Pulmonary artery endothelial cell (primary cell): ENCODE data around the gene FAM168A. TPM values are rescaled to one million over a fixed set of nuclear protein-coding genes. Genes with fewer than 3 reads are reported as not detected.
"Not testable (repeated sequence)": the region's sequence is repeated elsewhere in the genome, so short reads cannot be mapped to it uniquely, and the experiment has no call there.

Source experiments
- DNase-seq: peaks from one replicate; pipeline ENCODE4 v3.0.0-alpha.2; 2011; ENCODE audit warnings: low read depth, low spot score
- total RNA-seq: library from RNA; depleted of rRNA; stranded (reverse); fragments of >200 nt; gene quantifications from 2 replicates; pipeline ENCODE4 v1.2.3, GENCODE V29; 2014

The FAM168A gene
- total RNA-seq, 1 donor from 2014 or later: 8.4 TPM

GRCh38 chr11:73470036-73470612, 127.8 kb downstream of the FAM168A start:
- not testable (repeated sequence) for DNase-seq

- peak; percentile 27 for DNase-seq
These were observed 128.5 kb downstream of the FAM168A start for GRCh38 chr11:73469401-73469800.

- DNase-seq: no peak
These were observed 129.2 kb downstream of the FAM168A start for GRCh38 chr11:73468590-73469161.

- DNase-seq: no peak
These were observed 130.4 kb downstream of the FAM168A start for GRCh38 chr11:73467505-73467904.

GRCh38 chr11:73466643-73467042, 131.3 kb downstream of the FAM168A start:
- DNase-seq: no peak

- no peak for DNase-seq
These were observed 132.0 kb downstream of the FAM168A start for GRCh38 chr11:73465871-73466270.

- no peak for DNase-seq
These were observed 132.8 kb downstream of the FAM168A start for GRCh38 chr11:73465023-73465675.

GRCh38 chr11:73464347-73464746, 133.6 kb downstream of the FAM168A start:
- DNase-seq: no peak

GRCh38 chr11:73463359-73463758, 134.6 kb downstream of the FAM168A start:
- DNase-seq: no peak

GRCh38 chr11:73461964-73462363, 135.9 kb downstream of the FAM168A start:
- no peak for DNase-seq

- no peak for DNase-seq
These were observed 136.5 kb downstream of the FAM168A start for GRCh38 chr11:73461335-73461840.

GRCh38 chr11:73458201-73458600, 139.7 kb downstream of the FAM168A start:
- no peak for DNase-seq

GRCh38 chr11:73454987-73455386, 142.9 kb downstream of the FAM168A start:
- no peak for DNase-seq

- DNase-seq: no peak
These were observed 144.3 kb downstream of the FAM168A start for GRCh38 chr11:73453562-73453961.

- DNase-seq: no peak
These were observed 145.2 kb downstream of the FAM168A start for GRCh38 chr11:73452726-73453125.

- no peak for DNase-seq
These were observed 146.0 kb downstream of the FAM168A start for GRCh38 chr11:73451896-73452295.

- no peak for DNase-seq
These were observed 151.1 kb downstream of the FAM168A start for GRCh38 chr11:73446766-73447165.

GRCh38 chr11:73445980-73446379, 151.9 kb downstream of the FAM168A start:
- DNase-seq: no peak

GRCh38 chr11:73439002-73439843, 158.7 kb downstream of the FAM168A start:
- no peak for DNase-seq

- DNase-seq: not testable (repeated sequence)
These were observed 161.1 kb downstream of the FAM168A start for GRCh38 chr11:73436859-73437258.

- DNase-seq: no peak
These were observed 166.5 kb downstream of the FAM168A start for GRCh38 chr11:73431396-73431795.

GRCh38 chr11:73430326-73430725, 167.6 kb downstream of the FAM168A start:
- no peak for DNase-seq
